Liver (tissue), 9 donors: Measurements from ENCODE around the gene MAP2K6. TPM values are rescaled to one million over a fixed set of nuclear protein-coding genes. Genes with fewer than 3 reads are reported as not detected.

Source experiments
- DNase-seq: peaks from one replicate; pipeline ENCODE4 v3.0.0-alpha.2; 2017; ENCODE audit warnings: low spot score
- H3K27ac ChIP-seq, 2 donors: one replicate each; pipeline ENCODE4 v1.7.0; 2013; ENCODE audit warnings: inconsistent platforms in 2 of 2, low read length in 2 of 2, control low read depth in 1 of 2, low read depth in 1 of 2, mild to moderate bottlenecking in 1 of 2
- H3K27me3 ChIP-seq, 4 donors: one replicate each; pipeline versions ENCODE4 v1.6.1 to v1.7.0; 2013; ENCODE audit warnings: low read length in 3 of 4, inconsistent platforms in 1 of 4, mild to moderate bottlenecking in 1 of 4, moderate library complexity in 1 of 4; ENCODE audit not compliant: control insufficient read depth in 4 of 4, insufficient read depth in 4 of 4
- H3K36me3 ChIP-seq, 4 donors: one replicate each; pipeline versions ENCODE4 v1.6.1 to v1.7.0; 2013; ENCODE audit warnings: low read length in 3 of 4, mild to moderate bottlenecking in 3 of 4, low read depth in 1 of 4, moderate library complexity in 1 of 4; ENCODE audit not compliant: control insufficient read depth in 4 of 4, insufficient read depth in 3 of 4
- H3K4me1 ChIP-seq, 4 donors: one replicate each; pipeline versions ENCODE4 v1.6.1 to v1.7.0; 2013; ENCODE audit warnings: low read length in 3 of 4, mild to moderate bottlenecking in 3 of 4, moderate library complexity in 1 of 4; ENCODE audit not compliant: control insufficient read depth in 4 of 4, insufficient read depth in 4 of 4
- H3K4me3 ChIP-seq, 3 donors: one replicate each; pipeline versions ENCODE4 v1.6.1 to v1.7.0; 2013; ENCODE audit warnings: low read length in 3 of 3, control low read depth in 1 of 3, low read depth in 1 of 3, mild to moderate bottlenecking in 1 of 3
- H3K9ac ChIP-seq, 2 donors: one replicate each; pipeline ENCODE4 v1.7.0; 2013; ENCODE audit warnings: low read length in 2 of 2, mild to moderate bottlenecking in 2 of 2, moderate library complexity in 2 of 2, control low read depth in 1 of 2, low read depth in 1 of 2
- H3K9me3 ChIP-seq, 4 donors: one replicate each; pipeline versions ENCODE4 v1.6.1 to v1.7.0; 2013; ENCODE audit warnings: low read length in 3 of 4; ENCODE audit not compliant: control insufficient read depth in 4 of 4
- ATF3 ChIP-seq: IDR thresholded peaks from 2 replicates; pipeline ENCODE4 v1.6.1; 2016; ENCODE audit warnings: antibody characterized with exemption
- FOXA1 ChIP-seq: IDR thresholded peaks from 2 replicates; pipeline ENCODE4 v1.6.1; 2016; ENCODE audit warnings: antibody characterized with exemption
- FOXA2 ChIP-seq: IDR thresholded peaks from 2 replicates; pipeline ENCODE4 v1.6.1; 2016; ENCODE audit warnings: antibody characterized with exemption
- GABPA ChIP-seq, 2 donors: IDR thresholded peaks in 1 of 2; conservative IDR thresholded peaks in 1 of 2; 2 replicates each; pipeline ENCODE4 v1.6.1; 2016; ENCODE audit warnings: antibody characterized with exemption in 2 of 2, mild to moderate bottlenecking in 1 of 2, moderate library complexity in 1 of 2
- HNF4A ChIP-seq, 2 donors: conservative IDR thresholded peaks; 2 replicates each; pipeline ENCODE4 v1.6.1; 2016; ENCODE audit warnings: antibody characterized with exemption in 2 of 2, mild to moderate bottlenecking in 2 of 2
- HNF4G ChIP-seq: IDR thresholded peaks from 2 replicates; pipeline ENCODE4 v1.6.1; 2016; ENCODE audit warnings: antibody characterized with exemption
- JUND ChIP-seq, 2 donors: IDR thresholded peaks; 2 replicates each; pipeline ENCODE4 v1.6.1; 2016; ENCODE audit warnings: antibody characterized with exemption in 2 of 2
- NR2F2 ChIP-seq: IDR thresholded peaks from 2 replicates; pipeline ENCODE4 v1.6.1; 2016; ENCODE audit warnings: antibody characterized with exemption
- RAD21 ChIP-seq, 2 donors: IDR thresholded peaks; 2 replicates each; pipeline ENCODE4 v1.6.1; 2016; ENCODE audit warnings: antibody characterized with exemption in 2 of 2, mild to moderate bottlenecking in 2 of 2
- REST ChIP-seq: IDR thresholded peaks from 2 replicates; pipeline ENCODE4 v1.6.1; 2016; ENCODE audit warnings: antibody characterized with exemption, mild to moderate bottlenecking
- RXRA ChIP-seq, 2 donors: IDR thresholded peaks; 2 replicates each; pipeline ENCODE4 v1.6.1; 2017 to 2018; ENCODE audit warnings: antibody characterized with exemption in 2 of 2, mild to moderate bottlenecking in 1 of 2
- SP1 ChIP-seq: IDR thresholded peaks from 2 replicates; pipeline ENCODE4 v1.6.1; 2018; ENCODE audit warnings: antibody characterized with exemption, mild to moderate bottlenecking
- TAF1 ChIP-seq: conservative IDR thresholded peaks from 2 replicates; pipeline ENCODE4 v1.6.1; 2016; ENCODE audit warnings: antibody characterized with exemption, mild to moderate bottlenecking
- YY1 ChIP-seq: IDR thresholded peaks from 2 replicates; pipeline ENCODE4 v1.6.1; 2016; ENCODE audit warnings: antibody characterized with exemption, mild to moderate bottlenecking
- WGBS: extraction: QIAGEN DNeasy Blood & Tissue Kit; methylation state at CpG from one replicate; pipeline ENCODE4 v1.1.7; 2013; 5-methylcytosine and 5-hydroxymethylcytosine counted together
- polyA plus RNA-seq, 2 donors: library from polyadenylated mRNA; stranded (reverse) in 1 of 2; unstranded in 1 of 2; fragments of 200-250 nt in 1 of 2; fragments of >200 nt in 1 of 2; fragmentation: Nextera tagmentation in 1 of 2; extraction: Ambion mirVana in 1 of 2; gene quantifications; one replicate each; pipeline versions ENCODE4 v1.2.1 to v1.2.3, GENCODE V29; 2013 to 2015
- total RNA-seq, 2 donors: library from RNA; depleted of rRNA; stranded (reverse); fragments of >200 nt; gene quantifications; one replicate each; pipeline ENCODE4 v1.2.3, GENCODE V29; 2014
- TF ChIP-seq, protein P1 (sequence below): fragments of 150-350 bp; IDR thresholded peaks from 2 replicates; pipeline ENCODE4 v1.5.1; 2017; ENCODE audit warnings: improper control_type of control experiment, low read depth, low read length; ENCODE audit not compliant: missing input control
- TF ChIP-seq, protein P2 (sequence below): IDR thresholded peaks from 2 replicates; pipeline ENCODE4 v1.6.1; 2016; ENCODE audit warnings: antibody characterized with exemption
- TF ChIP-seq, protein P3 (sequence below): IDR thresholded peaks from 2 replicates; pipeline ENCODE4 v1.6.1; 2016; ENCODE audit warnings: antibody characterized with exemption
- donor health status: healthy.
- donor health status: healthy.
- donor health status: healthy.
- donor health status: healthy.
- donor health status: healthy.

Gene MAP2K6
- total and polyA plus RNA-seq, 4 donors = 0.31 to 5.4 (median 2.6) TPM

DNA sequence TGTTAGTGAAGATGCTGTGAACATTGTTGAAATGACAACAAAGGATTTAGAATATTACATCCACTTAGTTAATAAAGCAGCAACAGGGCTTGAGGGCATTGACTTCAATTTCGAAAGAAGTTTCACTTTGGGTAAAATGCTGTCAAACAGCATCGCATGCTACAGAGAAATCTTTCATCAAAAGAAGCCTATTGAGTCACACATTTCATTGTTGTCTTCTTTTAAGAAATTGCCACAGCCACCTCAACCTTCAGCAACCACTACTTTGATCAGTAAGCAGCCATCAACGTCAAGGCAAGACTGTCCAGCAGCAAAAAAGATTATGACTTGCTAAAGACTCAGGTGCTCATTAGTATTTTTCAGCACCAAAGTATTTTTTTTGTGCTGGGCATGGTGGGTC lies 13.2 kb upstream of the MAP2K6 start:
- no peaks in the 10 kb centered on the region for H3K27me3 ChIP-seq
- no peaks in the 10 kb centered on the region for H3K4me1 ChIP-seq
- H3K9me3 ChIP-seq = no peaks in the 10 kb centered on the region
- no peak overlapping the region for H3K9ac ChIP-seq
- no peaks in the 10 kb centered on the region for H3K36me3 ChIP-seq
- DNase-seq = no peak
- TF ChIP-seq NR2F2 = no peak
- TF ChIP-seq, protein P1, sequence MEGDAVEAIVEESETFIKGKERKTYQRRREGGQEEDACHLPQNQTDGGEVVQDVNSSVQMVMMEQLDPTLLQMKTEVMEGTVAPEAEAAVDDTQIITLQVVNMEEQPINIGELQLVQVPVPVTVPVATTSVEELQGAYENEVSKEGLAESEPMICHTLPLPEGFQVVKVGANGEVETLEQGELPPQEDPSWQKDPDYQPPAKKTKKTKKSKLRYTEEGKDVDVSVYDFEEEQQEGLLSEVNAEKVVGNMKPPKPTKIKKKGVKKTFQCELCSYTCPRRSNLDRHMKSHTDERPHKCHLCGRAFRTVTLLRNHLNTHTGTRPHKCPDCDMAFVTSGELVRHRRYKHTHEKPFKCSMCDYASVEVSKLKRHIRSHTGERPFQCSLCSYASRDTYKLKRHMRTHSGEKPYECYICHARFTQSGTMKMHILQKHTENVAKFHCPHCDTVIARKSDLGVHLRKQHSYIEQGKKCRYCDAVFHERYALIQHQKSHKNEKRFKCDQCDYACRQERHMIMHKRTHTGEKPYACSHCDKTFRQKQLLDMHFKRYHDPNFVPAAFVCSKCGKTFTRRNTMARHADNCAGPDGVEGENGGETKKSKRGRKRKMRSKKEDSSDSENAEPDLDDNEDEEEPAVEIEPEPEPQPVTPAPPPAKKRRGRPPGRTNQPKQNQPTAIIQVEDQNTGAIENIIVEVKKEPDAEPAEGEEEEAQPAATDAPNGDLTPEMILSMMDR = no peak
- TF ChIP-seq HNF4G = no peak
- TF ChIP-seq, protein P2, sequence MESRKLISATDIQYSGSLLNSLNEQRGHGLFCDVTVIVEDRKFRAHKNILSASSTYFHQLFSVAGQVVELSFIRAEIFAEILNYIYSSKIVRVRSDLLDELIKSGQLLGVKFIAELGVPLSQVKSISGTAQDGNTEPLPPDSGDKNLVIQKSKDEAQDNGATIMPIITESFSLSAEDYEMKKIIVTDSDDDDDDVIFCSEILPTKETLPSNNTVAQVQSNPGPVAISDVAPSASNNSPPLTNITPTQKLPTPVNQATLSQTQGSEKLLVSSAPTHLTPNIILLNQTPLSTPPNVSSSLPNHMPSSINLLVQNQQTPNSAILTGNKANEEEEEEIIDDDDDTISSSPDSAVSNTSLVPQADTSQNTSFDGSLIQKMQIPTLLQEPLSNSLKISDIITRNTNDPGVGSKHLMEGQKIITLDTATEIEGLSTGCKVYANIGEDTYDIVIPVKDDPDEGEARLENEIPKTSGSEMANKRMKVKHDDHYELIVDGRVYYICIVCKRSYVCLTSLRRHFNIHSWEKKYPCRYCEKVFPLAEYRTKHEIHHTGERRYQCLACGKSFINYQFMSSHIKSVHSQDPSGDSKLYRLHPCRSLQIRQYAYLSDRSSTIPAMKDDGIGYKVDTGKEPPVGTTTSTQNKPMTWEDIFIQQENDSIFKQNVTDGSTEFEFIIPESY = no peak
- TF ChIP-seq RAD21 (IDR thresholded peaks at IDR 0.05) = no peak
- TF ChIP-seq, protein P3, sequence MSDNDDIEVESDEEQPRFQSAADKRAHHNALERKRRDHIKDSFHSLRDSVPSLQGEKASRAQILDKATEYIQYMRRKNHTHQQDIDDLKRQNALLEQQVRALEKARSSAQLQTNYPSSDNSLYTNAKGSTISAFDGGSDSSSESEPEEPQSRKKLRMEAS = no peak
- TF ChIP-seq RXRA (IDR thresholded peaks at IDR 0.05) = no peak
- TF ChIP-seq SP1 = no peak
- no peak for TF ChIP-seq JUND (IDR thresholded peaks at IDR 0.05)
- TF ChIP-seq TAF1 = no peak
- TF ChIP-seq FOXA2 = no peak
- no peak for TF ChIP-seq HNF4A (conservative IDR thresholded peaks at IDR 0.05)
- no peak for TF ChIP-seq REST
- no peak for TF ChIP-seq GABPA (IDR thresholded peaks at IDR 0.05 in 1 of 2, conservative IDR thresholded peaks at IDR 0.05 in 1 of 2)
- no peak for TF ChIP-seq YY1
- TF ChIP-seq ATF3 = no peak
- no peak overlapping the region for H3K4me3 ChIP-seq
- 58% methylated on average over 3 of the region's 3 CpGs for WGBS
- H3K27ac ChIP-seq = no peak overlapping the region

- no peaks in the 10 kb centered on the region for H3K36me3 ChIP-seq
- no peak overlapping the region for H3K27ac ChIP-seq
- no peaks in the 10 kb centered on the region for H3K4me1 ChIP-seq
- no peak for DNase-seq
- TF ChIP-seq RXRA (IDR thresholded peaks at IDR 0.05) = no peak
- no peak for TF ChIP-seq JUND (IDR thresholded peaks at IDR 0.05)
- no peak for TF ChIP-seq FOXA1
- no peak for TF ChIP-seq RAD21 (IDR thresholded peaks at IDR 0.05)
- TF ChIP-seq TAF1 = no peak
- TF ChIP-seq, protein P2 = no peak
- no peak for TF ChIP-seq HNF4A (conservative IDR thresholded peaks at IDR 0.05)
- WGBS = 91% methylated on average over 7 of the region's 7 CpGs
- H3K9me3 ChIP-seq = no peaks in the 10 kb centered on the region
- no peak overlapping the region for H3K9ac ChIP-seq
- no peaks in the 10 kb centered on the region for H3K27me3 ChIP-seq
- no peak overlapping the region for H3K4me3 ChIP-seq
Observed at GRCh38 chr17:69402052-69402451, 12.4 kb upstream of the MAP2K6 start.
